HTERT RPE-1 (cell line): ENCODE data around the gene C19orf12.
"Not testable (repeated sequence)": the region's sequence is repeated elsewhere in the genome, so short reads cannot be mapped to it uniquely, and the experiment has no call there.

Source experiments
- in situ Hi-C: fragments of 300-500 bp; cut with MboI; formaldehyde crosslinking; loops from 4 replicates; pipeline ENCODE4 v1.14.3; 2020; ENCODE audit warnings: low sequenced_read_pairs

The C19orf12 gene

GRCh38 chr19:29731331-29731850 lies 16.3 kb upstream of the C19orf12 start:
- in situ Hi-C loops = no loop called here

DNA sequence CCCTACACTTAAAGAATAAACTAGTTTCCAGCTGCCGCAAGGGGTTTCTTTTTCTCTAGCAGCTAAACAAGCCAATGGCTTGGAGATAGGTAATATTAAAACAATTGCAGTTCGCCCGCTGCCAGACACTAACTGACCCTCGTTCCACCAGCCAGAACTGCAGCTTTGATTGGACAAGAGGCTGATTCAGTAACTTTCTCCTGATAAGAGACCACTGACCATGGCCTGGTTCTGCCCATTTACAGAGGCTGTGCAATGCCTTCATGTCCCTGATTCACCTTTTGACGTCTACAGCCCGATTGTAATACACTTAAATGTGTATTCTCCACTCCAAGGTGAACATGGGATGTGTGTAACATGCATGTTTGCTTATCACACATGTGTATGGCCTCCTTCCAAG lies 12.8 kb upstream of the C19orf12 start:
- in situ Hi-C loops = no loop called here

DNA sequence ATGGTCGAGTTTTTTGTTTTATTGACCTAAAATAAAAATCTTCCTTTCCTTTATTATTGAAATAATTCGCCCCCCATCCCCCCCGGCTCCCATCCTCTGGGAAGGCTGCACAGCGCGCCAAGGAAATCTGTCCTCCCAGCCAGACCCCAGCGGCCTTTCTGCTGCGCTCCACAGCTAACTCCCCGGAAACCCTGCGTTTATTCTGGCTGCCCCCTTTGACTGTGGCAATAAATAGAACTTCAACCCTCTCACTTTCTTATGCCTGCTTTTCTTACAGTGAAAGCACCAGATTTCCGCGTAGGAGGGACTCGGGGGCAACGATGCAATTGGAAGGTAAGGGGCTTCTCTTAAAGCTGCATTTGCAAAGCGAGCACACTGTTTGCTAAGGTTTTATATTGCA lies 9.7 kb upstream of the C19orf12 start:
- in situ Hi-C loops = no loop called here

DNA sequence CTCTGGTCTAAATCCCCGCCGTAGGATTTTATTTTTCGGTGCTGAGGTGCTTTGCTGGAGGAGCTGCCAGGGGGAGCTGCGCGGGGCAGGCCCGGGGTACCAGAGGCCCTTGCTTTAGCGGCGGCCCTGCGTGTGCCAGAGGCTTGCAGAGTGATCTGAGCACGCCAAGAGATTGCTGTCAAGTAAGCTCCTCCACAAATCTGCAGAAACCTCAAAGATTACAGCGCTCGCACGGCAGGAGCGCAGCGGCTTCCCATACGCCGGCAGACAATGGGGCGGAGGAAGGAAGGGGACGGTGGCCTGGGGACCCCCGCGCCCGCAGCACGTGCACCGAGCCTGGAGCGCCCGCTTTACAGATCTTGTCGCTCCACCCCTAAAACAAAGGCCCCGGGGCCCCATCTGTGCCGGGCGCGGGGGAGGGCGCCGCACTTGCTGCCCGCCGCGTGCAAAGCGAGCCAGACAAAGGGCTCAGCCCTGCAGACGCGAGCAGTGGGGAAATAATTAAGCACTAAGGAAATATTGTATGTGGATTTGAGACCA lies 9.1 kb upstream of the C19orf12 start:
- in situ Hi-C loops = no loop called here

DNA sequence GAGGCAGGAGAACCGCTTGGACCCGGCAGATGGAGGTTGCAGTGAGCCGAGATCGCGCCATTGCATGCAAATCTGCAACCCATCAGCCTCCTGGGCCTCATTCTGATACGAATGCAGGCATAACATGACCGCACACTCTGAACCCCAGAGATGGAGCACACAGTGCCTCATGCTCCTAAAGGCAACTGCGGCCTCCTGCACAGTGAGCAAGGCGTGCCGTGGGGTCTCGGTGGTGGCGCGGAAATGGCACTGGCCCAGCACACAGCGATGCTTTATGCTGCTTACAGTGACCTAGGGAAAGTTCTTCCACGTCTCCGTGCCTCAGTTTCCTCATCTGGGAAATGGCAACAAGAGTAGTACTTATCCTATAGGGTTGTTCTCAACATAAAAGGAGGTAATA lies 2.0 kb upstream of the C19orf12 start:
- in situ Hi-C loops = no loop called here

- in situ Hi-C loops = no loop called here
These were observed 880 bp upstream of the C19orf12 start for GRCh38 chr19:29715701-29716581.

DNA sequence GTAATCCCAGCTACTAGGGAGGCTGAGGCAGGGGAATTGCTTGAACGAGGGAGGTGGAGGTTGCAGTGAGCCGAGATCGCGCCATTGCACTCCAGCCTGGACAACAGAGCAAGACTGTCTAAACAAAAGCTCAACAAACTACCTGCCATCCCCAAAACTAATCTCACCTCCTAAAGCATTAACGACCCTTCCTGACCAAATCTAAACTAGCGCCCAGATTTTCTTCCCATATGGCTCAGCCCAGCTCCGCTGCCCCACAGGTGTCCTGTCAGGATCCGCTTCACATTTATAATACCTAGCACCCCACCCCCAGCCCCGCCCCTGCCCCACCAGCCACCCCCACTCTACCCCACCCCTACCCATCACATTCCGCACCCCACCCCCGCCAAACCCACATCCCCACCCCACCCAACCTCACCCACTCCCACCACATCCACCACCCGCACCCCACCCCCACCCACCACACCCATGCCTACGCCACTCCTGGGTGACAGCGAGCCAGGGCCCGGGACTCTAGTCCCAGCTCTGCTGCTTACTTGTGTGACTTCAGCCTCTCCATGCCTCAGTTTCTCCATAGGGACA lies 599 bp downstream of the C19orf12 start:
- in situ Hi-C loops = no loop called here

- in situ Hi-C loops = no loop called here
These were observed 2.1 kb downstream of the C19orf12 start for GRCh38 chr19:29712744-29713516.

- in situ Hi-C loops = no loop called here
These were observed 3.4 kb downstream of the C19orf12 start for GRCh38 chr19:29711584-29712132.

GRCh38 chr19:29709440-29709798 lies 5.6 kb downstream of the C19orf12 start:
- in situ Hi-C loops = not testable (repeated sequence)

DNA sequence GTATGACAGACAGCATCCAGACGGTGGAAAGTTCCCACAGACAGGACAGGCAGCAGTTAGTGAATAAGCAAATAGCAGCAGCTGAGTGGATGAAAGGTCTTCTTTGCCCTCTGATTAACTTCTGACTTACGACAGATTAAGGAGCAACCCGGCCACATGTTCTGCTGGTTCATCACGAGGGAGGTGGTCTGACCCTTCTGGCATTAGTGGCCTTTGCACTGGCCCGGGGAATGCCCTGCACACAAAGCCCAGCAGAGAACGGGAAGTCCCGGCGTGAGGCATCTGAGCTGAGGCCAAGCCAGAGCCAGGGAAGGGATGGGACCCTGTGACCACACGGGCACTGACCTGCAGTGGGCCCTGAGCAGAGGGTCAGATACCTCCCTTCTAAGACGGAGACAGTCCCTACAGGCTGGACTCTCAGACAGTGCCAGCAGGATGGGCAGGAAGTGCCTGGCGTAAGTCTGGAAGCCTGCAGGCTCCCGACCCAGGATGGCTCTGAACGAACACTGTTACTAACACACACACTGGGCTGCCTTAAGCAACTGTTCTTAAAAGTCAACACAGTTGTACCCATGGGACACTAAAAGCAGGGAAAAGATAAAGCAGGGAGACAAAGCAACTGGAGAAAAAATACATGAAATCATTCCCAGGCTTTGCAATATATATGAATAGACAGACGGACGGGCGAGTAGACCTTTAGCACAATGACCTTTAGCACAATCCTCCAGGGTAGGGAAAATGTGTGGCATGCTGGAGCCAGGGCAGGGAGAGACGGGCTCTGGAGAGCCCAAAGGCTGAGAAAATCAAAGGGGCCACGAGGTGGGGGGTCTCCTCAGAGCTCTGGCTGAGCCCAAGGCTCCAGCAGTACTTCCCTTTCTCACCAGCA lies 6.3 kb downstream of the C19orf12 start:
- in situ Hi-C loops = no loop called here

DNA sequence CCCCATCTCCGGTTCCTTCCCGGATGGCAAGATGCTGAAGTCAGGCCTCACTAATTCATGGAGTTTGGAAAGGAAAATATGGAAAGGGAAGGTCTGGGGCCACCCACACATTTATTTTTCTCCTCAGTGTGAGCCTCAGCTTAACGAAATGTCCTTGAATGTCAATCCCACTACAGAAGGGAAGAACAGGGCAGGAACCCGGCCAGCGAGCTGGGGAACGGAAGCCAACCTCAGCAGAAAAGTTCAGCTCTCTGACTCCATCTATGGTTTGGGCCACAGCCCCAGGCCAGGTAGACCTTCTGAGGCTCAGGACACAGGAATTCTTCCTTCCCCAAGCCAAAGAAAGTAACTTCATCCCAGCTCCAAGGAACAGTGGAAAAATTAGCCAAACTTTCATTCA lies 8.4 kb downstream of the C19orf12 start:
- in situ Hi-C loops = no loop called here

GRCh38 chr19:29705706-29706105 lies 9.4 kb downstream of the C19orf12 start:
- in situ Hi-C loops = no loop called here

DNA sequence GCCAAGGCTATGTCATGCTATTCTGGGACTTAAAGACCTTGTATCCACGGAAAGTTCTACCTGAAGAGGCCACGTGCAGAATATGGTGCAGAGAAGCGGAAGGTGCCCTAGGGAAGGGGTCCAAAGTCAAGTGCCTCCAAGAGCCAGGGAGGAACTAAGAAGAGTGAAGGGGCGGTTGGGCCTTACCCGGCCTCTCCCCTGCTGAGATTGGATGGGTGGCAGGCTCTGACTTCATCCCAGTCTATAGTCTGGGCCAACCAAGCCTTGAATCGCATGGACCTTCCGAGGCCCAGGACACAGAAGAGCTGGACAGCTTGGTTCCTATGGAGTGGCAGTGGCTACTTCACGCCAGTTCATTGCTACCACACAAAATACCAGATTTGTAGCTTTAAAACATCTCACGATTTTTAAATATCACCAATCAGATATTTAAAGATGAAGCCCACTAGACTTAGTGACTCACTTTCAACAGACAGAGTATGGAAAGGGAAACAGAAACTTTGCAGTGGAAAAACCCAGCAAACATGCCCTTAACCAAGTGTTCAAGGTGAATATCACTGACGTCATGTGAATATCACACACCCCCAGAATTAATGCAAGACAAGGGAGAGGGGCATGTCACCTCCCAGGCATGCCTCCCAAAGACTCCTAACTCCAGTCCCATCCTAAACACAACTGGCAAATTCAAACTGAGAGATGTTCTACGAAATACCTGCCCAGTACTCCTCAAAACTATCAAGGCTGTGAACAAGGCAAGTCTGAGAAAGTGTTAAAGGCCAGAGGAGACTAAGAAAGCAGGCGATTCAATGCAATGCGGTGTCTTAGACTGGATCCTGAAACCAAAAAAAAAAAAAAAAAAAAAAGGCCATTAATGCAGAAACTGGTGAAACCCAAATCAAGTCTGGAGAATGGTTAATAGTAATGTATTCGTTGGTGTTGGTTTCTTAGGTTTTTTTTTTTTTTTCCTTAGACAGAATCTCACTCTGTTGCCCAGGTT lies 10.2 kb downstream of the C19orf12 start:
- in situ Hi-C loops = no loop called here

- in situ Hi-C loops = no loop called here
These were observed 12.1 kb downstream of the C19orf12 start for GRCh38 chr19:29702963-29703320.

DNA sequence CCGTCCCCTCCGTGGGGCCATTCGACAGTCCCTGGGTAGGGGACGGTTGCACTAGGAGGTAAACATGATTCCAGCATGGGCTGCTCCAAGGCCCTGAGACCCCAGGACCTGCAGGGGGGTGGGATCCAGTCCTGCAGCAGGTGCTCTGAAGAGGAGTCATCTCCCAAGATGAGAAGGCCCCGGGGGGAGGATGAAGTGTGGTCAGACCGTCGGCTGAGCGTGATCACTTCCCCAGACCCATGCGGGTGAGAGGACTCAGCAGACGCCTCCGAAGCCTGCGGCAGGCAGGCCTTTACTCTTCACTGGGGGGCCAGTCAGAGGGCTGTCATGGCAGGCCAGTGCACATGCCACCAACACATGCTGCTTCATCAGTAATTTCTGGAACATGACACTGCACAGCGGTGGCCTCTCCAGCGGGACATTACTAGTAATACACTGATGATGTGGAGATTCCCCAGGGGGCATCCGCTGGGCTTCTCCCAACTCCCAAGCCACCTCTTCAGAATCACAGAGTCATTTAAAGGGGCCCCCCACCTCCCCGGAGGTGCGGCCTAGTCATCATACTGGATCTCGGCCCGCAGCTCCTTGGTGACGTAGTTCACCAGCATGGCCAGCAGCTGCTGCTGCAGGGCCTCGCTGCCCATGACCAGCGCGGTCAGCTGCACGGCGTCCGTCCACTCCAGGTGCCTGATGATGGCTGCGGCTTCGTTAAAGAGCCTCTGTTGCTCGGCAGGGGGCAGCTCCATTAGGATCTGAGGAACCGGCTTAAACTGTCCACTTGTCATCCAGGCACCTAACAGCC lies 12.7 kb downstream of the C19orf12 start:
- in situ Hi-C loops = no loop called here

- in situ Hi-C loops = no loop called here
These were observed 14.6 kb downstream of the C19orf12 start for GRCh38 chr19:29700498-29700897.

- in situ Hi-C loops = no loop called here
These were observed 15.2 kb downstream of the C19orf12 start for GRCh38 chr19:29699861-29700260.
